Astrocyte (in vitro differentiated cells and primary cell): ENCODE data around the gene USP54. TPM values are rescaled to one million over a fixed set of nuclear protein-coding genes. Genes with fewer than 3 reads are reported as not detected.
"Not testable (repeated sequence)": the region's sequence is repeated elsewhere in the genome, so short reads cannot be mapped to it uniquely, and the experiment has no call there.

Experiments
- DNase-seq: peaks from one replicate; pipeline ENCODE4 v3.0.0-alpha.2; 2010; ENCODE audit warnings: low read depth
- FAIRE-seq: peaks from 2 replicates; lab custom pipeline; 2011; peaks lifted over from hg19 to GRCh38; lab: Jason Lieb, UNC
- H2AFZ ChIP-seq: 2 replicates; pipeline ENCODE4 v1.6.0; 2012; ENCODE audit warnings: low read depth, low read length, inconsistent platforms
- H3K27ac ChIP-seq: 2 replicates; pipeline ENCODE4 v1.5.1; 2011; ENCODE audit warnings: low read depth, low read length, inconsistent platforms
- H3K27me3 ChIP-seq: 2 replicates; pipeline ENCODE4 v1.6.0; 2011; ENCODE audit warnings: low read length, inconsistent platforms; ENCODE audit not compliant: insufficient read depth
- H3K36me3 ChIP-seq: 2 replicates; pipeline ENCODE4 v1.5.1; 2011; ENCODE audit warnings: low read length, inconsistent platforms; ENCODE audit not compliant: insufficient read depth
- H3K4me1 ChIP-seq: 2 replicates; pipeline ENCODE4 v1.5.1; 2011; ENCODE audit warnings: low read length, inconsistent platforms; ENCODE audit not compliant: insufficient read depth
- H3K4me2 ChIP-seq: 2 replicates; pipeline ENCODE4 v1.6.0; 2012; ENCODE audit warnings: low read length, inconsistent platforms
- H3K4me3 ChIP-seq: 2 replicates; pipeline ENCODE4 v1.5.1; 2011; ENCODE audit warnings: low read depth, mild to moderate bottlenecking, low read length, inconsistent platforms; ENCODE audit not compliant: insufficient read depth
- H3K79me2 ChIP-seq: 2 replicates; pipeline ENCODE4 v1.6.0; 2012; ENCODE audit warnings: mild to moderate bottlenecking, low read length, inconsistent platforms; ENCODE audit not compliant: insufficient read depth
- H3K9ac ChIP-seq: 2 replicates; pipeline ENCODE4 v1.6.0; 2012; ENCODE audit warnings: mild to moderate bottlenecking, low read length, inconsistent platforms
- H3K9me3 ChIP-seq: 2 replicates; pipeline ENCODE4 v1.5.1; 2012; ENCODE audit warnings: low read depth, mild to moderate bottlenecking, low read length, inconsistent platforms; ENCODE audit not compliant: insufficient read depth
- H4K20me1 ChIP-seq: 2 replicates; pipeline ENCODE4 v1.6.0; 2012; ENCODE audit warnings: low read length, inconsistent platforms; ENCODE audit not compliant: insufficient read depth
- H3K27ac Mint-ChIP-seq: one replicate; pipeline ENCODE4 v1.8.0; 2021; ENCODE audit warnings: mild to moderate bottlenecking, mixed read lengths; ENCODE audit not compliant: unreplicated experiment
- H3K27me3 Mint-ChIP-seq: one replicate; pipeline ENCODE4 v1.8.0; 2021; ENCODE audit warnings: low read depth, mixed read lengths; ENCODE audit not compliant: unreplicated experiment
- H3K36me3 Mint-ChIP-seq: one replicate; pipeline ENCODE4 v1.8.0; 2021; ENCODE audit warnings: low read depth, mixed read lengths; ENCODE audit not compliant: unreplicated experiment
- H3K4me1 Mint-ChIP-seq: one replicate; pipeline ENCODE4 v1.8.0; 2021; ENCODE audit warnings: low read depth, mixed read lengths; ENCODE audit not compliant: unreplicated experiment
- H3K4me3 Mint-ChIP-seq: one replicate; pipeline ENCODE4 v1.8.0; 2021; ENCODE audit warnings: mild to moderate bottlenecking, moderate library complexity, mixed read lengths; ENCODE audit not compliant: unreplicated experiment
- H3K9me3 Mint-ChIP-seq: one replicate; pipeline ENCODE4 v1.8.0; 2021; ENCODE audit warnings: mild to moderate bottlenecking, mixed read lengths; ENCODE audit not compliant: unreplicated experiment
- CTCF ChIP-seq: IDR thresholded peaks from 2 replicates; pipeline ENCODE4 v1.5.1; 2011; ENCODE audit warnings: low read depth, mild to moderate bottlenecking, inconsistent platforms, low read length, moderate library complexity; ENCODE audit not compliant: insufficient read depth
- EZH2 ChIP-seq: IDR thresholded peaks from 2 replicates; pipeline ENCODE4 v1.6.1; 2012; ENCODE audit warnings: mild to moderate bottlenecking, low read length, inconsistent platforms; ENCODE audit not compliant: insufficient read depth
- total RNA-seq: library from RNA; stranded (reverse); gene quantifications from 2 replicates; pipeline ENCODE4 v1.2.1, GENCODE V29; 2021

The USP54 gene
- total RNA-seq, 1 donor from 2014 or later, result 85.9 TPM

DNA sequence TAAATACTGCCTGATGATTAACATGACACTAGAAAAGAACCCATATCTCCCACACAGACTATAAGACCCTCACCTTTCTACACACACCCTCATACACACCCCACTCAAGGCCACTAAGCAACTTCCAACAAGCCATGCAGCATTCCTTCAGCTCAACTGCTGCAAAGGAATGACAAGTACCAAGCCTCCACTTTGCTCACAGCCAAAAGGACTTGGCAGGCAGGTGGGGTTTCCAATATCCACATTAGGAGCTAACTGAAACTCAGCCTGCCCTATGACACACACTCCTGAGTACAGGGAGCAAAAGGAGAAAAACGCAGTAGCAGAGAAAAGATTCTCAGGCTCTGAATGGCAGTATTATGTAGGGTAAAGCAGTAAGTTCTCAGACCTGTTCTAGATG lies 13.4 kb downstream of the USP54 start:
- H3K27ac ChIP-seq, result no peak overlapping the region
- peaks cover 5% of the 10 kb centered on the region for H3K36me3 Mint-ChIP-seq
- no peak overlapping the region for H2AFZ ChIP-seq
- H3K4me3 ChIP-seq, result no peak overlapping the region
- no peaks in the 10 kb centered on the region for H3K36me3 ChIP-seq
- H3K9me3 ChIP-seq, result no peaks in the 10 kb centered on the region
- no peaks in the 10 kb centered on the region for H4K20me1 ChIP-seq
- no peak overlapping the region for H3K9ac ChIP-seq
- no peaks in the 10 kb centered on the region for H3K9me3 Mint-ChIP-seq
- H3K79me2 ChIP-seq, result no peaks in the 10 kb centered on the region
- no peak overlapping the region for H3K4me2 ChIP-seq
- DNase-seq (peak; percentile 81), FAIRE-seq (no peak)
- no peak overlapping the region for H3K27ac Mint-ChIP-seq
- H3K4me1 ChIP-seq, result peaks cover 8% of the 10 kb centered on the region
- no peak for TF ChIP-seq EZH2
- TF ChIP-seq CTCF, result no peak
- no peaks in the 10 kb centered on the region for H3K27me3 Mint-ChIP-seq
- H3K4me1 Mint-ChIP-seq, result peaks cover 17% of the 10 kb centered on the region
- H3K4me3 Mint-ChIP-seq, result no peak overlapping the region
- H3K27me3 ChIP-seq, result no peaks in the 10 kb centered on the region

GRCh38 chr10:73576890-73577591 lies 14.1 kb downstream of the USP54 start:
- Histone ChIP-seq H3K27ac (no peak overlapping the region), H3K9ac (no peak overlapping the region), H3K9me3 (no peaks in the 10 kb centered on the region), H3K4me1 (peaks cover 8% of the 10 kb centered on the region), H3K79me2 (no peaks in the 10 kb centered on the region), H3K4me2 (no peak overlapping the region), H2AFZ (no peak overlapping the region), H3K4me3 (no peak overlapping the region), H3K27me3 (no peaks in the 10 kb centered on the region), H4K20me1 (no peaks in the 10 kb centered on the region), H3K36me3 (no peaks in the 10 kb centered on the region)
- Mint-ChIP-seq H3K4me1 (peaks cover 15% of the 10 kb centered on the region), H3K27me3 (no peaks in the 10 kb centered on the region), H3K4me3 (no peak overlapping the region), H3K27ac (no peak overlapping the region), H3K36me3 (peaks cover 5% of the 10 kb centered on the region), H3K9me3 (no peaks in the 10 kb centered on the region)
- TF ChIP-seq EZH2 (no peak), CTCF (no peak)
- DNase-seq (peak; percentile 21), FAIRE-seq (no peak)

- Mint-ChIP-seq H3K4me1 (peaks cover 13% of the 10 kb centered on the region), H3K9me3 (no peaks in the 10 kb centered on the region), H3K27me3 (no peaks in the 10 kb centered on the region), H3K27ac (no peak overlapping the region), H3K36me3 (peaks cover 5% of the 10 kb centered on the region), H3K4me3 (no peak overlapping the region)
- Histone ChIP-seq H2AFZ (no peak overlapping the region), H3K4me3 (no peak overlapping the region), H3K9ac (no peak overlapping the region), H3K9me3 (no peaks in the 10 kb centered on the region), H4K20me1 (no peaks in the 10 kb centered on the region), H3K4me2 (peak overlapping the region; percentile 19), H3K27me3 (no peaks in the 10 kb centered on the region), H3K27ac (no peak overlapping the region), H3K4me1 (peaks cover 8% of the 10 kb centered on the region), H3K79me2 (no peaks in the 10 kb centered on the region), H3K36me3 (no peaks in the 10 kb centered on the region)
- TF ChIP-seq CTCF (no peak), EZH2 (no peak)
- peak; percentile 83 for DNase-seq
- no peak for FAIRE-seq
Measured at GRCh38 chr10:73576178-73576889, 14.8 kb downstream of the USP54 start.

GRCh38 chr10:73567025-73567424 lies 24.1 kb downstream of the USP54 start:
- peak; percentile 8 for DNase-seq
- not testable (repeated sequence) for H2AFZ ChIP-seq, H3K4me3 ChIP-seq, H3K36me3 ChIP-seq, H3K27me3 Mint-ChIP-seq, FAIRE-seq, H3K27ac ChIP-seq, H3K4me3 Mint-ChIP-seq, H3K4me1 ChIP-seq, H4K20me1 ChIP-seq, H3K9me3 Mint-ChIP-seq, H3K9ac ChIP-seq, H3K4me1 Mint-ChIP-seq, H3K9me3 ChIP-seq, H3K27me3 ChIP-seq, H3K36me3 Mint-ChIP-seq, H3K79me2 ChIP-seq, H3K4me2 ChIP-seq, H3K27ac Mint-ChIP-seq
